ENCODE data around the gene ZNF678.

Gene ZNF678

DNA sequence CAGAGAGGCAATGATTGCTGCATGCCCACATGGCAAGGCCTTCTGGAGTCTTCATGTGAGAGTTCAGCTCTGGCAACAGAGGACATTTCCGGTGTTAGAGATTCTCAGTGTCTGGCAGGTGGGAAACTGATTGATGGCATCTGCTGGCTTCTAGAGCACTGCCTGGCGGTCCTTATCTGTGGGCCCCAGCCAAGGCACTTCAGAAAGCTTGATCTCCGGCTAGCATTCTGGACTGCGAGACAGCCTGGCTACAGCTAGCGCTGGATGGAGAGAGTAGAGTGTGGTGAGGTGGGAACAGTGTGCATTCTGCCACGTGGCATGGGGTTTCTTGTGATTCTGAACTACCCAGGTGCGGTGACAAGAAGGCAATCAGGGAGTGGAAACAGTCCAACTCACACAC is 9.4 kb downstream of the ZNF678 start:
- Histone ChIP-seq H3K4me3 (ENCODE audit: low read depth in 1 of 2, low read length in 1 of 2) (no peak overlapping the region), H3K27ac (no peak overlapping the region), H3K4me1 (ENCODE audit: control insufficient read depth in 1 of 2, insufficient read depth in 1 of 2, low read depth in 1 of 2, low read length in 1 of 2) (no peaks in the 10 kb centered on the region), H3K27me3 (no peaks in the 10 kb centered on the region), H3K36me3 (no peaks in the 10 kb centered on the region), H3K9me3 (no peaks in the 10 kb centered on the region)
- no peak for TF ChIP-seq CTCF (IDR thresholded peaks at IDR 0.05)

DNA sequence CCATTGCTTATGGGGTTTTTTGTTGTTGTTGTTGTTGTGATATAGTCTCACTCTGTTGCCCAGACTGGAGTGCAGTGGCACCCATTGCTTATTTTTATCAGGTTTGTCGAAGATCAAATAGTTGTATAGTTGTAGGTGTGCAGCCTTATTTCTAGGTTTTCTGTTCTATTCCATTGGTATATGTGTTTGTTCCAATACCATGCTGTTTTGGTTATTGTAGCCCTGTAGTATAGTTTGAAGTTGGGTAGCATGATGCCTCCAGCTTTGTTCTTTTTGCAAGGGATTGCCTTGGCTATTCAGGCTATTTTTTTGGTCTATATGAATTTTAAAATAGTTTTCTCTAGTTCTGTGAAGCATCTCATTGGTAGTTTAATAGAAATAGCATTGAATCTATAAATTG is 11.6 kb downstream of the ZNF678 start:
- Histone ChIP-seq H3K9me3 (peaks cover 7% of the 10 kb centered on the region), H3K4me1 (ENCODE audit: control insufficient read depth in 1 of 2, insufficient read depth in 1 of 2, low read depth in 1 of 2, low read length in 1 of 2) (no peaks in the 10 kb centered on the region), H3K27me3 (no peaks in the 10 kb centered on the region), H3K27ac (no peak overlapping the region), H3K4me3 (ENCODE audit: low read depth in 1 of 2, low read length in 1 of 2) (no peak overlapping the region), H3K36me3 (no peaks in the 10 kb centered on the region)
- no peak for TF ChIP-seq CTCF (IDR thresholded peaks at IDR 0.05)

- Histone ChIP-seq H3K27ac (no peak overlapping the region), H3K4me3 (ENCODE audit: low read depth in 1 of 2, low read length in 1 of 2) (no peak overlapping the region), H3K36me3 (no peaks in the 10 kb centered on the region), H3K9me3 (peaks cover 7% of the 10 kb centered on the region), H3K27me3 (no peaks in the 10 kb centered on the region), H3K4me1 (ENCODE audit: control insufficient read depth in 1 of 2, insufficient read depth in 1 of 2, low read depth in 1 of 2, low read length in 1 of 2) (no peaks in the 10 kb centered on the region)
- TF ChIP-seq CTCF (IDR thresholded peaks at IDR 0.05), result no peak
Observed at GRCh38 chr1:227576189-227576588, 12.8 kb downstream of the ZNF678 start.

GRCh38 chr1:227577500-227577899 is 14.1 kb downstream of the ZNF678 start:
- Histone ChIP-seq H3K36me3 (no peaks in the 10 kb centered on the region), H3K4me1 (ENCODE audit: control insufficient read depth in 1 of 2, insufficient read depth in 1 of 2, low read depth in 1 of 2, low read length in 1 of 2) (no peaks in the 10 kb centered on the region), H3K9me3 (peaks cover 7% of the 10 kb centered on the region), H3K27ac (no peak overlapping the region), H3K27me3 (no peaks in the 10 kb centered on the region), H3K4me3 (ENCODE audit: low read depth in 1 of 2, low read length in 1 of 2) (no peak overlapping the region)
- TF ChIP-seq CTCF (IDR thresholded peaks at IDR 0.05), result no peak

DNA sequence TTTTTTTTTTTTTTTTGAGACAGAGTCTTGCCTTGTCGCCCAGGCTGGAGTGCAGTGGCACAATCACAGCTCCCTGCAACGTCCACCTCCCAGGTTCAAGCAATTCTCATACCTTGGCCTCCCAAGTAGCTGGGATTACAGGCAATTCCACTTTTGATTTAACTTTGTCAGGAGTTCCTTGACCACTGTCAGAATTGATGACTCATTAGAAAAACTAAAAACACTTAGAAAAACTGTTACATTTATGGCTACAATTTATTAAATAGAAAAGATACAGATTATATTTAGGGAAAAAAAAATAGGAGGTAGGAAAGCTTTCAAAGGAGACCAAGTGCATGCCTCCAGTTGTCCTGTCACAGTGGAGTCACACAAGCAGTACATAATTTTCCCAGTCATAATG is 20.0 kb downstream of the ZNF678 start:
- TF ChIP-seq CTCF (IDR thresholded peaks at IDR 0.05), result no peak
- Histone ChIP-seq H3K27ac (no peak overlapping the region), H3K27me3 (no peaks in the 10 kb centered on the region), H3K36me3 (no peaks in the 10 kb centered on the region), H3K9me3 (peaks cover 17% of the 10 kb centered on the region), H3K4me3 (ENCODE audit: low read depth in 1 of 2, low read length in 1 of 2) (no peak overlapping the region), H3K4me1 (ENCODE audit: control insufficient read depth in 1 of 2, insufficient read depth in 1 of 2, low read depth in 1 of 2, low read length in 1 of 2) (no peaks in the 10 kb centered on the region)

DNA sequence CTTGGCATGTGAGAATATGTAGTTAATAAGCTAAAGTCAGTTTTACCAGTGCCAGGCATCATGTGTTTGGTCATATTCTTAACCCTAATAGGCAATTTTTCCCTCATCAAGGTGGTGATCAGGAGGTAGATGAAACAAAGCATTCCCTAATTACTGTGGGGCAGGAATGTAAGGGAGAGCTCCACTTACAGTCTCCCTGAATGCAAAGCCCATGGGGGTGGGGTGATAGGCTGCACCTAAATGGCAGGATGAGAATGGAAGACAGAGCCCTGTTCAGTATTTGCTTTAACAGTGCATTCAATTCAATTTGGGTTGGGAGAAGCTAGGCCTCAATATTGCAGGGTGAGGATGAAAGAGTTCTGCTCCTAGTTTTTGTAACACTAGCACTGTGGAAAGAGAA is 23.4 kb downstream of the ZNF678 start:
- no peak overlapping the region for H3K27ac ChIP-seq
- no peak for TF ChIP-seq CTCF (IDR thresholded peaks at IDR 0.05)
- peaks cover 18% of the 10 kb centered on the region for H3K9me3 ChIP-seq
- no peaks in the 10 kb centered on the region for H3K4me1 ChIP-seq (ENCODE audit: control insufficient read depth in 1 of 2, insufficient read depth in 1 of 2, low read depth in 1 of 2, low read length in 1 of 2)
- no peak overlapping the region for H3K4me3 ChIP-seq (ENCODE audit: low read depth in 1 of 2, low read length in 1 of 2)
- H3K27me3 ChIP-seq, result no peaks in the 10 kb centered on the region
- H3K36me3 ChIP-seq, result no peaks in the 10 kb centered on the region
